Measurements from ENCODE around the gene THPO.

- TF ChIP-seq TAF1 (IDR thresholded peaks at IDR 0.05; ENCODE audit: borderline replicate concordance, low read depth, low read length), result no peak
- TF ChIP-seq CTCF (IDR thresholded peaks at IDR 0.05 in 2 of 3, conservative IDR thresholded peaks at IDR 0.05 in 1 of 3; ENCODE audit: control insufficient read depth in 2 of 3, extremely low read depth in 1 of 3, insufficient read depth in 1 of 3, low read depth in 3 of 3, low read length in 3 of 3), result no peak
- no peak for TF ChIP-seq BHLHE40 (IDR thresholded peaks at IDR 0.05; ENCODE audit: borderline replicate concordance in 1 of 2, low read depth in 2 of 2, low read length in 1 of 2)
- TF ChIP-seq ZNF274 (IDR thresholded peaks at IDR 0.05; ENCODE audit: insufficient read depth, insufficient read length), result no peak
- TF ChIP-seq RAD21 (IDR thresholded peaks at IDR 0.05; ENCODE audit: insufficient read depth, low read depth, low read length), result no peak
- no peak for TF ChIP-seq NFXL1 (IDR thresholded peaks at IDR 0.05; ENCODE audit: borderline replicate concordance)
- no peak for TF ChIP-seq ESRRA (IDR thresholded peaks at IDR 0.05; ENCODE audit: low read length)
- no peak for TF ChIP-seq PBX3 (IDR thresholded peaks at IDR 0.05; ENCODE audit: insufficient replicate concordance, low read depth, low read length)
- no peak for TF ChIP-seq MTA2 (IDR thresholded peaks at IDR 0.05; ENCODE audit: low read depth)
- TF ChIP-seq NR2C1 (IDR thresholded peaks at IDR 0.05), result no peak
- TF ChIP-seq SP1 (IDR thresholded peaks at IDR 0.05; ENCODE audit: low read depth, low read length), result no peak
- no peak for TF ChIP-seq CHD4 (IDR thresholded peaks at IDR 0.05)
- TF ChIP-seq SMAD1 (IDR thresholded peaks at IDR 0.05; ENCODE audit: low read depth, partially characterized antibody), result no peak
- no peak for TF ChIP-seq GABPA (IDR thresholded peaks at IDR 0.05; ENCODE audit: low read depth)
These were observed 52.7 kb downstream of the THPO start for GRCh38 chr3:184325269-184325668.
